HG03378 (cell line): ENCODE data around the gene SORCS2.

Source experiments
- ATAC-seq: cut with Tn5 transposase; IDR thresholded peaks from one replicate; pipeline ENCODE4 v1.9.1; 2021; ENCODE audit warnings: mild to moderate bottlenecking, moderate library complexity; ENCODE audit not compliant: unreplicated experiment

The SORCS2 gene

DNA sequence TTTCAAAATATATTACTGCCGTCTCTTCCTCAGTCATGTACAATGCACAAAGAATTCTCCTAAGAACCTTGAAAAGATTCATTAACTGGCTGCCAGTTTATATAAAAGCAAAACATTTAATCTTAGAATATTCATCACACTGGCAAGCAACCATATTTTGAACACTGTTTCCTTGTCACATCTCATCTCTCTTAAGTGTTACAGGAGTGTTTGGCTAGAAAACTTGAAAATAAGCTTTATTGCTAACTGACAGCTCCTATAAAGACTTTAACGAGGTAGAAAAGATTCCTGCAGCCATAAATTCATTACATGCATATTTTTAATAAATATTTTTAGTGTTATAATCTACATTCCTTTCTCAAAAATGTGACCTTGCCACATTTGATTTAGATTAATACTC is 597.7 kb downstream of the SORCS2 start:
- no peak for ATAC-seq

DNA sequence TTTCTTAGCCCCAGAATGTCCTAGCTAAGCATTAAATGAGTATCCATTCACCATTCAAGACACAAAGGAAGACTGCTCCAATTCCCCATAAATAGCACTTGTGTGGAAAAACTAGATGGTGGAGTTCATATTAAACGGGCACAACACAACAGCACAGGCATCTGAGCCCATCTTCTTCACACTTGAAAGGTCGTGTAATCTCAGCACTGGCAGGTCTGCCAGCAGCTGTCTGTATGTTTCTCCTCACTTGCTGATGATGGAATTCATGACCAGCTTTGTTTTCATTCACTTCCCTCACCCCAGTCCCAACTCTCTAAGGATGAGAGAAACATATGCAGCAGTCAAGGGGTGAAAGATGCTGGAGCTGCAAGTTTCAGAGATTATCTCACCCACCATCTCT is 598.7 kb downstream of the SORCS2 start:
- ATAC-seq: no peak
